HEK293 (cell line): ENCODE results near the gene ANAPC16.

ENCODE experiments used
- OSR2 ChIP-seq: fragments of 450-650 bp; formaldehyde crosslinking; IDR thresholded peaks from 2 replicates; pipeline ENCODE4 v1.5.1; 2016; ENCODE audit warnings: missing biosample characterization, missing genetic modification characterization
- PRDM2 ChIP-seq: fragments of 450-650 bp; formaldehyde crosslinking; IDR thresholded peaks from 2 replicates; pipeline ENCODE4 v1.5.1; 2016; ENCODE audit warnings: missing biosample characterization, missing genetic modification characterization, borderline replicate concordance
- RBAK ChIP-seq: fragments of 450-650 bp; formaldehyde crosslinking; IDR thresholded peaks from 2 replicates; pipeline ENCODE4 v1.5.1; 2016; ENCODE audit warnings: missing biosample characterization, missing genetic modification characterization
- REPIN1 ChIP-seq: fragments of 450-650 bp; formaldehyde crosslinking; IDR thresholded peaks from 2 replicates; pipeline ENCODE4 v1.5.1; 2017; ENCODE audit warnings: missing biosample characterization, missing genetic modification characterization, low read depth
- SP2 ChIP-seq: fragments of 450-650 bp; formaldehyde crosslinking; IDR thresholded peaks from 2 replicates; pipeline ENCODE4 v1.5.1; 2016; ENCODE audit warnings: missing biosample characterization, missing genetic modification characterization
- ZBTB49 ChIP-seq: fragments of 450-650 bp; formaldehyde crosslinking; IDR thresholded peaks from 2 replicates; pipeline ENCODE4 v1.5.1; 2016; ENCODE audit warnings: missing biosample characterization, missing genetic modification characterization, low read depth
- ZNF138 ChIP-seq: fragments of 450-650 bp; formaldehyde crosslinking; IDR thresholded peaks from 2 replicates; pipeline ENCODE4 v1.5.1; 2016; ENCODE audit warnings: missing biosample characterization, missing genetic modification characterization, borderline replicate concordance
- ZNF239 ChIP-seq: fragments of 450-650 bp; formaldehyde crosslinking; IDR thresholded peaks from 2 replicates; pipeline ENCODE4 v1.5.1; 2016; ENCODE audit warnings: missing biosample characterization, missing genetic modification characterization
- ZNF24 ChIP-seq: fragments of 450-650 bp; formaldehyde crosslinking; IDR thresholded peaks from 2 replicates; pipeline ENCODE4 v1.5.1; 2016; ENCODE audit warnings: missing biosample characterization, missing genetic modification characterization
- ZNF26 ChIP-seq: fragments of 450-650 bp; formaldehyde crosslinking; IDR thresholded peaks from 2 replicates; pipeline ENCODE4 v1.5.1; 2016; ENCODE audit warnings: missing biosample characterization, missing genetic modification characterization
- ZNF280D ChIP-seq: fragments of 450-650 bp; formaldehyde crosslinking; IDR thresholded peaks from 2 replicates; pipeline ENCODE4 v1.5.1; 2016; ENCODE audit warnings: missing biosample characterization, missing genetic modification characterization
- ZNF423 ChIP-seq: fragments of 450-650 bp; formaldehyde crosslinking; IDR thresholded peaks from 2 replicates; pipeline ENCODE4 v1.5.1; 2016; ENCODE audit warnings: missing biosample characterization, missing genetic modification characterization
- ZNF488 ChIP-seq: fragments of 450-650 bp; formaldehyde crosslinking; IDR thresholded peaks from 2 replicates; pipeline ENCODE4 v1.5.1; 2016; ENCODE audit warnings: missing biosample characterization, missing genetic modification characterization
- ZNF513 ChIP-seq: fragments of 450-650 bp; IDR thresholded peaks from 2 replicates; pipeline ENCODE4 v1.5.1; 2018; ENCODE audit warnings: missing biosample characterization, missing genetic modification characterization
- ZNF626 ChIP-seq: fragments of 450-650 bp; sonication (Bioruptor Pico); formaldehyde crosslinking; IDR thresholded peaks from 2 replicates; pipeline ENCODE4 v1.5.1; 2018; ENCODE audit warnings: missing biosample characterization, missing genetic modification characterization, inconsistent platforms
- ZNF629 ChIP-seq: fragments of 450-650 bp; formaldehyde crosslinking; IDR thresholded peaks from 2 replicates; pipeline ENCODE4 v1.5.1; 2017; ENCODE audit warnings: missing biosample characterization, missing genetic modification characterization
- ZNF658 ChIP-seq: fragments of 450-650 bp; formaldehyde crosslinking; IDR thresholded peaks from 2 replicates; pipeline ENCODE4; 2016; ENCODE audit warnings: missing biosample characterization, missing genetic modification characterization
- ZNF692 ChIP-seq: fragments of 450-650 bp; formaldehyde crosslinking; IDR thresholded peaks from 2 replicates; pipeline ENCODE4 v1.5.1; 2016; ENCODE audit warnings: missing biosample characterization, missing genetic modification characterization
- ZNF701 ChIP-seq: fragments of 450-650 bp; formaldehyde crosslinking; IDR thresholded peaks from 2 replicates; pipeline ENCODE4 v1.5.1; 2016; ENCODE audit warnings: missing biosample characterization, missing genetic modification characterization
- ZNF830 ChIP-seq: fragments of 450-650 bp; IDR thresholded peaks from 2 replicates; pipeline ENCODE4 v1.5.0; 2018; ENCODE audit warnings: missing biosample characterization, missing genetic modification characterization, low read depth, mild to moderate bottlenecking, moderate library complexity

ANAPC16 gene

GRCh38 chr10:72273410-72274212 lies 57.8 kb downstream of the ANAPC16 start, which contains the start of gene DDIT4 (continued):
- TF ChIP-seq ZNF692 (tag by site-specific recombination) (peak; percentile 53), OSR2 (tag by site-specific recombination) (no peak), ZNF26 (tag by site-specific recombination) (no peak), ZNF488 (tag by site-specific recombination) (0 out of 2 replicates have a peak, but pooled peaks have one; percentile 11), RBAK (tag by site-specific recombination) (no peak), ZNF239 (tag by site-specific recombination) (no peak), ZNF513 (peak; percentile 40), ZNF423 (tag by site-specific recombination) (peak; percentile 97), ZNF626 (no peak), ZNF701 (tag by site-specific recombination) (no peak), ZNF24 (tag by site-specific recombination) (no peak; the same call in 1 of the 2 replicates), ZBTB49 (no peak), ZNF830 (no peak), PRDM2 (tag by site-specific recombination) (peak; percentile 91; the same call in 1 of the 2 replicates), ZNF138 (tag by site-specific recombination) (no peak), SP2 (tag by site-specific recombination) (peak; percentile 96), ZNF629 (peak; percentile 47; the same call in 1 of the 2 replicates), ZNF658 (tag by site-specific recombination) (no peak), REPIN1 (tag by site-specific recombination) (peak; percentile 93; the same call in 1 of the 2 replicates), ZNF280D (peak; percentile 17; the same call in 1 of the 2 replicates)
